HepG2 (cell line): ENCODE measurements around the gene DDAH2. TPM values are rescaled to one million over a fixed set of nuclear protein-coding genes. Genes with fewer than 3 reads are reported as not detected.
A peak's percentile ranks its signal among the peaks of the same experiment; 100 is the strongest.

ENCODE experiments used
- CENPT ChIP-seq: sonication (generic); formaldehyde crosslinking; IDR thresholded peaks from 2 replicates; pipeline ENCODE4 v1.8.0; 2022; ENCODE audit warnings: low read depth, mild to moderate bottlenecking, moderate library complexity, missing genetic modification reagents
- HDAC2 ChIP-seq: sonication (generic); formaldehyde crosslinking; IDR thresholded peaks from 2 replicates; pipeline ENCODE4 v1.4.0; 2020; ENCODE audit warnings: missing genetic modification reagents
- KAT8 ChIP-seq: IDR thresholded peaks from 2 replicates; pipeline ENCODE4 v1.6.1; 2016; ENCODE audit warnings: missing genetic modification reagents, missing compliant biosample characterization
- PBX2 ChIP-seq: IDR thresholded peaks from 2 replicates; pipeline ENCODE4 v1.6.1; 2016; ENCODE audit warnings: control low read depth
- SIN3B ChIP-seq: fragments of 150-350 bp; IDR thresholded peaks from 2 replicates; pipeline ENCODE4 v1.6.1; 2014; ENCODE audit warnings: low read length
- TEF ChIP-seq: sonication (generic); formaldehyde crosslinking; IDR thresholded peaks from 2 replicates; pipeline ENCODE4 v1.5.0; 2020; ENCODE audit warnings: missing genetic modification reagents
- ZBTB46 ChIP-seq: sonication (generic); formaldehyde crosslinking; IDR thresholded peaks from 2 replicates; pipeline ENCODE4 v1.4.0; 2020; ENCODE audit warnings: mild to moderate bottlenecking, missing genetic modification reagents, borderline replicate concordance
- ZNF281 ChIP-seq: sonication (generic); formaldehyde crosslinking; IDR thresholded peaks from 2 replicates; pipeline ENCODE4 v1.4.0; 2020; ENCODE audit warnings: missing genetic modification reagents, borderline replicate concordance
- ZNF318 ChIP-seq: sonication (generic); formaldehyde crosslinking; IDR thresholded peaks from 2 replicates; pipeline ENCODE4 v1.4.0; 2020; ENCODE audit warnings: mild to moderate bottlenecking, missing genetic modification reagents
- polyA plus RNA-seq, 8 experiments: library from polyadenylated mRNA; depleted of rRNA in 3 of 8; stranded (reverse) in 7 of 8; unstranded in 1 of 8; fragments of >200 nt; fragmentation: Illumina TruSeq in 4 of 8; extraction: Trizol in 4 of 8; gene quantifications; 2 replicates each; pipeline versions ENCODE4 v1.2.1 to v1.2.3, GENCODE V29; 2011 to 2016; ENCODE audit warnings: low read depth in 4 of 8, missing spikeins in 1 of 8, mixed read lengths in 1 of 8; ENCODE audit not compliant: insufficient read depth in 1 of 8
- total RNA-seq, 5 experiments: library from RNA; depleted of rRNA; stranded (reverse); fragments of >200 nt; fragmentation: Illumina TruSeq; extraction: Trizol; gene quantifications; 2 replicates each; pipeline ENCODE4 v1.2.3, GENCODE V29; 2016; ENCODE audit warnings: low read depth in 1 of 5

The DDAH2 gene
- total and polyA plus RNA-seq, 2 of the 13 experiments (the other 11 are each of a cell fraction or from before 2014, with no cell fraction given): 16.4 to 21.1 TPM

GRCh38 chr6:31736021-31736767 lies 7.1 kb upstream of the DDAH2 start, which contains the start of gene CLIC1 (continued):
- TF ChIP-seq PBX2 (CRISPR knock-in tag): no peak
- TF ChIP-seq KAT8 (CRISPR knock-in tag): peak; percentile 64
- no peak for TF ChIP-seq CENPT (CRISPR knock-in tag)
- no peak; the same call in 1 of the 2 replicates for TF ChIP-seq HDAC2 (CRISPR knock-in tag)
- peak; percentile 56; the same call in 1 of the 2 replicates for TF ChIP-seq ZNF281 (CRISPR knock-in tag)
- 0 out of 2 replicates have a peak, but pooled peaks have one; percentile 22 for TF ChIP-seq ZNF318 (CRISPR knock-in tag)
- peak; percentile 38; the same call in 1 of the 2 replicates for TF ChIP-seq SIN3B
- TF ChIP-seq TEF (CRISPR knock-in tag): no peak
- no peak for TF ChIP-seq ZBTB46 (CRISPR knock-in tag)
